A549 (cell line): Measurements from ENCODE around the gene SIDT2. TPM values are rescaled to one million over a fixed set of nuclear protein-coding genes. Genes with fewer than 3 reads are reported as not detected.

Experiments used
- ATAC-seq, 2 experiments: fragments of 200-7000 bp in 1 of 2; fragments of >200 bp in 1 of 2; cut with Nextera tagmentation in 1 of 2; cut with Tn5 transposase in 1 of 2; 3 replicates each; pipeline versions ENCODE4 v1.8.0 to v1.9.1; 2018 to 2020; ENCODE audit warnings: mild to moderate bottlenecking in 1 of 2, moderate library complexity in 1 of 2
- CTCF ChIA-PET: fragments of 300-600 bp; sonication (Branson Sonifier 250); formaldehyde crosslinking; extraction: SDS; loops from one replicate; lab custom pipeline; 2021; ENCODE audit warnings: antibody characterized with exemption, inconsistent platforms; lab: Yijun Ruan, JAX
- POLR2A ChIA-PET: fragments of 350-600 bp; formaldehyde crosslinking; extraction: SDS; loops from one replicate; lab custom pipeline; 2021; ENCODE audit warnings: antibody characterized with exemption, inconsistent platforms; lab: Yijun Ruan, JAX
- DNase-seq, 2 experiments: peaks; one replicate each; pipeline versions ENCODE4 v3.0.0 to v3.0.0-alpha.2; 2011 to 2016; ENCODE audit warnings: low read depth in 1 of 2, low spot score in 1 of 2
- FAIRE-seq: peaks from 2 replicates; lab custom pipeline; 2011; peaks lifted over from hg19 to GRCh38; lab: Jason Lieb, UNC
- H3K27ac ChIP-seq, 2 experiments: fragments of >200 bp; sonication (Bioruptor Twin); formaldehyde crosslinking; 3 replicates each; pipeline ENCODE4 v1.5.1; 2016 to 2017
- H3K4me1 ChIP-seq: fragments of >200 bp; sonication (Bioruptor Twin); formaldehyde crosslinking; 3 replicates; pipeline ENCODE4 v1.6.1; 2016
- H3K4me2 ChIP-seq: fragments of >200 bp; sonication (Bioruptor Twin); formaldehyde crosslinking; 3 replicates; pipeline ENCODE4 v1.6.1; 2016
- H3K4me3 ChIP-seq: fragments of >200 bp; sonication (Bioruptor Twin); formaldehyde crosslinking; 3 replicates; pipeline ENCODE4 v1.5.1; 2016
- H3K9me3 ChIP-seq: fragments of >200 bp; sonication (Bioruptor Twin); formaldehyde crosslinking; 3 replicates; pipeline ENCODE4 v1.6.1; 2016
- CBX2 ChIP-seq: fragments of 200-600 bp; sonication (generic); IDR thresholded peaks from 2 replicates; pipeline ENCODE4 v1.6.1; 2016; ENCODE audit warnings: low read depth, mild to moderate bottlenecking, borderline replicate concordance
- CBX8 ChIP-seq: fragments of 200-600 bp; sonication (generic); IDR thresholded peaks from 2 replicates; pipeline ENCODE4 v1.6.1; 2016
- CEBPB ChIP-seq, 2 experiments: fragments of >200 bp in 1 of 2; sonication (Bioruptor Twin) in 1 of 2; formaldehyde crosslinking in 1 of 2; IDR thresholded peaks; 2 replicates each; pipeline ENCODE4 v1.6.1; 2012 to 2016
- E2F6 ChIP-seq: IDR thresholded peaks from 2 replicates; pipeline ENCODE4 v1.6.1; 2012; ENCODE audit warnings: low read depth, borderline replicate concordance
- FOSB ChIP-seq: fragments of 250-450 bp; sonication (Bioruptor Pico); IDR thresholded peaks from 2 replicates; pipeline ENCODE4 v1.5.0; 2020; ENCODE audit warnings: mild to moderate bottlenecking, moderate library complexity
- HOXA7 ChIP-seq: fragments of 250-450 bp; sonication (Bioruptor Pico); IDR thresholded peaks from 2 replicates; pipeline ENCODE4 v1.5.0; 2020; ENCODE audit warnings: mild to moderate bottlenecking, moderate library complexity
- HOXB5 ChIP-seq: fragments of 250-450 bp; sonication (Bioruptor Pico); IDR thresholded peaks from 2 replicates; pipeline ENCODE4 v1.5.0; 2020; ENCODE audit warnings: mild to moderate bottlenecking, moderate library complexity
- JUN ChIP-seq, 2 experiments: fragments of >200 bp; sonication (Bioruptor Twin); formaldehyde crosslinking; IDR thresholded peaks; 2 replicates in 1 of 2; 3 replicates in 1 of 2; pipeline ENCODE4 v1.6.1; 2016 to 2017
- MYC ChIP-seq: IDR thresholded peaks from 2 replicates; pipeline ENCODE4 v1.6.1; 2012; ENCODE audit warnings: mild to moderate bottlenecking, inconsistent platforms, low read length, improper control_type of control experiment, borderline replicate concordance
- NPAS2 ChIP-seq: fragments of 250-450 bp; sonication (Bioruptor Pico); IDR thresholded peaks from 2 replicates; pipeline ENCODE4 v1.8.0; 2022; ENCODE audit warnings: mild to moderate bottlenecking, moderate library complexity, borderline replicate concordance
- NR3C1 ChIP-seq: fragments of >200 bp; sonication (Bioruptor Twin); formaldehyde crosslinking; IDR thresholded peaks from 3 replicates; pipeline ENCODE4 v1.6.1; 2017
- PHF8 ChIP-seq: fragments of 200-600 bp; sonication (generic); IDR thresholded peaks from 2 replicates; pipeline ENCODE4 v1.6.1; 2016; ENCODE audit warnings: low read depth, mild to moderate bottlenecking, antibody characterized with exemption, moderate library complexity, borderline replicate concordance
- RAD21 ChIP-seq, 2 experiments: fragments of >200 bp in 1 of 2; sonication (Bioruptor Twin) in 1 of 2; formaldehyde crosslinking in 1 of 2; IDR thresholded peaks in 1 of 2; conservative IDR thresholded peaks in 1 of 2; 2 replicates in 1 of 2; 3 replicates in 1 of 2; pipeline ENCODE4 v1.6.1; 2012 to 2018; ENCODE audit warnings: inconsistent platforms in 1 of 2
- SREBF2 ChIP-seq: fragments of 450-650 bp; IDR thresholded peaks from 2 replicates; pipeline ENCODE4 v1.6.1; 2014; ENCODE audit warnings: mild to moderate bottlenecking, moderate library complexity
- USF2 ChIP-seq: fragments of 450-650 bp; IDR thresholded peaks from 2 replicates; pipeline ENCODE4 v1.6.1; 2014; ENCODE audit warnings: antibody characterized with exemption
- ZFP36 ChIP-seq: fragments of 450-650 bp; IDR thresholded peaks from 2 replicates; pipeline ENCODE4 v1.6.1; 2014; ENCODE audit warnings: borderline replicate concordance; ENCODE audit not compliant: partially characterized antibody
- WGBS: methylation state at CpG from one replicate; pipeline ENCODE4 v1.1.6; 2017; ENCODE audit errors: missing lambda C conversion rate; 5-methylcytosine and 5-hydroxymethylcytosine counted together
- polyA plus RNA-seq, 4 experiments: library from polyadenylated mRNA; depleted of rRNA in 3 of 4; stranded (reverse); fragments of >200 nt; fragmentation: RNase III in 1 of 4; extraction: RNeasy Plus Mini Kit Qiagen cat#74134 plus additional on column Dnase treatment in 1 of 4; gene quantifications; 2 replicates in 3 of 4; 3 replicates in 1 of 4; pipeline ENCODE4 v1.2.3, GENCODE V29; 2011 to 2017

The SIDT2 gene
- polyA plus RNA-seq, 2 of the 4 experiments (the other 2 are of a cell fraction), result 5.9 to 8.5 TPM

- Histone ChIP-seq H3K4me3 (no peak overlapping the region), H3K4me1 (0 out of 3 replicates have a peak, but pooled peaks cover 4% of the 10 kb centered on the region), H3K4me2 (no peak overlapping the region), H3K9me3 (no peaks in the 10 kb centered on the region), H3K27ac (no peak overlapping the region)
- TF ChIP-seq FOSB (CRISPR knock-in tag) (no peak), JUN (IDR thresholded peaks at IDR 0.05) (no peak), PHF8 (no peak), RAD21 (conservative IDR thresholded peaks at IDR 0.05 in 1 of 2, IDR thresholded peaks at IDR 0.05 in 1 of 2) (no peak), MYC (no peak), SREBF2 (no peak), HOXA7 (CRISPR knock-in tag) (no peak), USF2 (no peak), E2F6 (no peak), ZFP36 (no peak), CEBPB (IDR thresholded peaks at IDR 0.05) (no peak), NPAS2 (CRISPR knock-in tag) (no peak), NR3C1 (no peak)
- POLR2A ChIA-PET, result no interaction called here
- no peak for FAIRE-seq
- CTCF ChIA-PET, result interaction anchor here (0.6 to 7.4 kb wide), 8 partner anchors 20 to 491 kb away, joined by 4 to 69 read pairs (median 23); partner anchors contain the start of genes APOA5 and SIDT2
- DNase-seq, result no peak
- 83% methylated on average over 16 of the region's 17 CpGs for WGBS
- no peak for ATAC-seq
These were observed 45.5 kb downstream of the SIDT2 start for GRCh38 chr11:117223741-117224689.

- Histone ChIP-seq H3K9me3 (no peaks in the 10 kb centered on the region), H3K4me1 (peaks cover 4% of the 10 kb centered on the region; the same call in 1 of the 3 replicates), H3K4me3 (no peak overlapping the region), H3K4me2 (no peak overlapping the region), H3K27ac (no peak overlapping the region)
- ChIA-PET POLR2A (interaction anchor here (1.0 kb wide), 1 partner anchor 53 kb away, joined by 4 read pairs; no protein-coding TSS in a partner anchor), CTCF (interaction anchor here (0.5 to 7.4 kb wide), 27 partner anchors 8 to 497 kb away, joined by 3 to 69 read pairs (median 6); partner anchors contain the start of genes APOA5 and SIDT2)
- TF ChIP-seq CBX8, result no peak
- no peak for TF ChIP-seq HOXB5 (CRISPR knock-in tag)
- TF ChIP-seq CBX2, result no peak
- DNase-seq, result no peak
- 91% methylated on average over 9 of the region's 9 CpGs for WGBS
- no peak for ATAC-seq
- FAIRE-seq, result no peak
These were observed 47.1 kb downstream of the SIDT2 start for GRCh38 chr11:117225553-117226170.
